ENCODE results near the gene SFMBT2.

Gene SFMBT2

DNA sequence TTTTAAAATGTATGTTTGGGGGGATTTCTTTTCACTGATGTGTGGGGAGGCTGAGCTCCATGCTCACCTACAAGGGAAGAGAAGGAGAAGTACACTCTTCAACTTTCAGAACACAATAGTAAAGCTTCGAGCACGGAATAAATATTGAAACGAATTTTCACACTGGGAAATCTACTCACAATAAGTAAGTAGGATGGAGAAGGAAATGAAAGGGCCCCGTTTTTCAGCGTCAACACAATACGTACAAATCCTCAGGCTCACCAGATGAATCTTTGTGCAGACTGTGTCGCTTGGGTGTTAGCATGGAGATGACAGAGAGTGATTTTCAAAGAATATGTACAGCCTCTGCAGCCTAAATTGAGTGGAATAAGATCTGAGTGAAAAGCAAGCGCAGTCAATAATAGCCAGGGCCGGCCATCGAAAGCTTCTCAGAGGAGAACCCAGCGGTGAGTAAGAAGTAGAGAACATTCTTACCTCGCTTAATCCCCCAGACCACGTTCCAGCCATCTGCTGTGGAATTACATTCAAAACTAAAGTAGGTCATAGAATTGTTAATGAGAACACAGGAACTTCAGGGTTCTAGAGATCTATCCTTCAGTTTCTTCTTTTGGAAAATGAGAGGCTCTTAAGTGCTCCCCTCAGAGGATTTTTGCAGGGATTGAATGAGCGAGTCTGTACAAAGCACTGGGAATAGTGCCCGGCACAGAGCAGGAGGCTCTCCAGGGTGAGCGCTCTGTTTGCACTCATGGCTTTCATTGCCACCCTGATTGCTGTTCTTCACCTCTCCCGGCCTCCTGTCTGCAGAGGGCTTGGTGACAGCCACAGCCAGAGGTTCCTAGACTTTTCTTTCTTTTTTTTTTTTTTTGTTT is 292.8 kb downstream of the SFMBT2 start:
- no peak for ATAC-seq (replicated peaks; ENCODE audit: extremely low read depth, poor library complexity, severe bottlenecking)
- Mint-ChIP-seq H3K4me1 (peaks cover 8% of the 10 kb centered on the region), H3K9me3 (no peaks in the 10 kb centered on the region), H3K27me3 (no peaks in the 10 kb centered on the region), H3K27ac (ENCODE audit: low read depth) (peak overlapping the region; percentile 11), H3K4me3 (no peak overlapping the region), H3K36me3 (ENCODE audit: insufficient read depth) (peaks cover 6% of the 10 kb centered on the region)
- no peak for DNase-seq (ENCODE audit: low spot score in 2 of 2)

DNA sequence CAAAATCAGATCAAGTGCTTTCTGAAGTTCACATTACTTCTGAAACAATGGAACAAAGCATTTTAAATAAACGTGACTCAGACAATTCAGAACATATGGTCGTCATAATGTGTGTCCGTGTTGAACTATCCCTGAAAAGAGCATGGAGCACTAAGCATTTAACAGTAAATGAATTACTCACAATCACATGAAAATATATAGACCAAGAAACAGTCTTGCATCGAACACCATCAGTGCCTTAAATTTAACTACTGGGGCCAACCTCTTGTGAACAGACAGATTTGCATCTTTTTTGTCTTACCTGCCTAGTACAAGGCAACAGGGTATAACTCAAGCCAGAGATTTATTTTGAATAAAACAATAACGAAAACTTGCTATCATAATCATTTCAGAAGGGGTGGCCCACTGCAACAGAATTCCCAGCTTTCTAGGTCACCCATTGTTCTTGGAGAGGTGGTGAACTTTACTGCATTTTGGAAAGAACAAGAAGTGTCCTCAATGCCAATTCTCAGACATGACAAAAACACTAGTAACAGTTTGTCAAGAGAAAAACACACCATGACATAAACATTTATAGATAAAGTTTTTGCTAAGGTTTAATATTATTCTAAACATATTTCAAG is 293.5 kb downstream of the SFMBT2 start:
- Mint-ChIP-seq H3K4me3 (no peak overlapping the region), H3K27me3 (no peaks in the 10 kb centered on the region), H3K27ac (ENCODE audit: low read depth) (no peak overlapping the region), H3K36me3 (ENCODE audit: insufficient read depth) (peaks cover 6% of the 10 kb centered on the region), H3K4me1 (peaks cover 8% of the 10 kb centered on the region), H3K9me3 (no peaks in the 10 kb centered on the region)
- no peak for DNase-seq (ENCODE audit: low spot score in 2 of 2)
- ATAC-seq (replicated peaks; ENCODE audit: extremely low read depth, poor library complexity, severe bottlenecking): no peak

DNA sequence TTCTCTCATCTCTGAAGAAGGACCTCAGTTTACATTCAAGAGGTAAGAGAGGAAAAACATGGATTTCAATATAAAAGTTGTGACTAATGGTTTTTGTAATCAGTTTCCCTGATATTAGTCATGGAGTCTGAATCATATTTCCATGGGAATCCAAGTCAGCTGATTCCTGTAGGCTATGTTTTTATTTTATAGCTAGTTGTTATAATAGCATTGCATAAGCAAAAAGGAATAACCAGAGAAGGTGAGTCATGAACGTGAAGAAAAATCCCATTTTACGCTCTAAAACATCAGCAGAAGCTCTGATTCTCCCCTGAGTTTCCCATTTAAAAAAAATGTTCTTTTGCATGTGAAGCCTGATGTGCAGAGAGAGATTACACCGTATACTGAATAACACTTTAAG is 299.3 kb downstream of the SFMBT2 start:
- Mint-ChIP-seq H3K36me3 (ENCODE audit: insufficient read depth) (no peaks in the 10 kb centered on the region), H3K4me3 (no peak overlapping the region)

DNA sequence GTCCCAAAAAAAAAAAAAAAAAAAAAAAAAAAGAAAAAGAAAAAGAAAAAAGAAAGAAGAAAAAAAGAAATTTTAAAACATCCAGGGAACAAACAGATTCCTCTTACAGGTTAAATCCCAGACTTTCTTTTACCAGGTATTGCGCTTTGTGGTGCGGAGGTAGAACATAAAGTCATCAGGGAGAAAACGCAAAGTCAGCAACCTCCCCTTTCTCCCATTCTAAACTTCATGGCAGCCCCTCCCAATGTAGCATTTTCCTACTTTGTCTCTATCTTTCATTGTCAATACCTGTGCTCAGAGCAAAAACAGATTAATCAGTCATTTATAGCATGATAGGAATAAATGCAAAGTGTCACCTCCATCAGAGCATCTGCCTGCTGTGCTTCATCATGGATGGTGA is 299.7 kb downstream of the SFMBT2 start:
- DNase-seq (ENCODE audit: low spot score in 2 of 2): no peak
- ATAC-seq (replicated peaks; ENCODE audit: extremely low read depth, poor library complexity, severe bottlenecking): no peak
- H3K4me1 Mint-ChIP-seq: peaks cover under 1% of the 10 kb centered on the region
- no peak overlapping the region for H3K4me3 Mint-ChIP-seq
- H3K27me3 Mint-ChIP-seq: no peaks in the 10 kb centered on the region
- H3K9me3 Mint-ChIP-seq: peaks cover 5% of the 10 kb centered on the region
- H3K27ac Mint-ChIP-seq (ENCODE audit: low read depth): no peak overlapping the region
- no peaks in the 10 kb centered on the region for H3K36me3 Mint-ChIP-seq (ENCODE audit: insufficient read depth)

More for the DNA sequence above, 299.3 kb downstream of the SFMBT2 start:
- no peak for DNase-seq (ENCODE audit: low spot score in 2 of 2)
- no peak overlapping the region for H3K27ac Mint-ChIP-seq (ENCODE audit: low read depth)
- no peak for ATAC-seq (replicated peaks; ENCODE audit: extremely low read depth, poor library complexity, severe bottlenecking)
- H3K27me3 Mint-ChIP-seq: no peaks in the 10 kb centered on the region
- H3K4me1 Mint-ChIP-seq: no peaks in the 10 kb centered on the region
- H3K9me3 Mint-ChIP-seq: peaks cover 5% of the 10 kb centered on the region

Measured in central memory CD8-positive, alpha-beta T cell (primary cell).